Brain microvascular endothelial cell (primary cell): Measurements from ENCODE around the gene PTPRM.

Source experiments
- DNase-seq: peaks from one replicate; pipeline ENCODE4 v3.0.0-alpha.2; 2020
- H3K27ac ChIP-seq: fragments of 250-450 bp; sonication (Bioruptor Pico); 2 replicates; pipeline ENCODE4 v1.5.1; 2020; ENCODE audit warnings: mild to moderate bottlenecking, moderate library complexity
- H3K27me3 ChIP-seq: fragments of 250-450 bp; sonication (Bioruptor Pico); replicated peaks from 2 replicates; pipeline ENCODE4 v1.5.1; 2020; ENCODE audit warnings: mild to moderate bottlenecking
- H3K36me3 ChIP-seq: fragments of 250-450 bp; sonication (Bioruptor Pico); replicated peaks from 2 replicates; pipeline ENCODE4 v1.5.1; 2020; ENCODE audit warnings: mild to moderate bottlenecking
- H3K4me3 ChIP-seq: 2 replicates; pipeline ENCODE4 v1.5.1; 2011; ENCODE audit warnings: low read depth, mild to moderate bottlenecking, control low read depth, low read length, moderate library complexity
- in situ Hi-C: cut with HindIII; loops from 2 replicates; pipeline ENCODE4 v1.10.0; 2017; ENCODE audit warnings: low sequenced_read_pairs, low pct_ligation_motif_present
- TF ChIP-seq, protein P1 (sequence below): IDR thresholded peaks from 2 replicates; pipeline ENCODE4 v1.5.1; 2011; ENCODE audit warnings: low read depth, mild to moderate bottlenecking, moderate library complexity, low read length, control low read depth, inconsistent platforms; ENCODE audit errors: missing control alignments

Gene PTPRM

DNA sequence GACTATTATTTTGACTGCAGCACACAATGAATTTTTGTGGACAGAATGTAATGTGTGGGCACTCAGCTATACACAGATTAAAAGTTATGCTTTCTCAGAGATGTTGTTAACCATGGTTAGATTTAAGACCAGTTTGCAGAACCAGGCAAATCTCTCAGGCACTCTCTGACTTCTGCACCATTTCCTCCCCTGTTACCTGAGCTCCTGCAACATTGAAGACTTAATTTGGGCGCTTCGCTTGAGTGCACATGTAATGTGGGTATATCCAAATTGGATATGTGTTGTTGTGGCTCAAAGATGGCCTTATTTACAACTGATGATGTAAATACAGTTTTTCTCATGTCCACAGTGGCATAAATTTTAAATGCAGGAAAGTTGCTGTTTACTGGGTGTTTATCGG lies 469.4 kb downstream of the PTPRM start:
- H3K4me3 ChIP-seq, result no peak overlapping the region
- no peak for DNase-seq
- TF ChIP-seq, protein P1, sequence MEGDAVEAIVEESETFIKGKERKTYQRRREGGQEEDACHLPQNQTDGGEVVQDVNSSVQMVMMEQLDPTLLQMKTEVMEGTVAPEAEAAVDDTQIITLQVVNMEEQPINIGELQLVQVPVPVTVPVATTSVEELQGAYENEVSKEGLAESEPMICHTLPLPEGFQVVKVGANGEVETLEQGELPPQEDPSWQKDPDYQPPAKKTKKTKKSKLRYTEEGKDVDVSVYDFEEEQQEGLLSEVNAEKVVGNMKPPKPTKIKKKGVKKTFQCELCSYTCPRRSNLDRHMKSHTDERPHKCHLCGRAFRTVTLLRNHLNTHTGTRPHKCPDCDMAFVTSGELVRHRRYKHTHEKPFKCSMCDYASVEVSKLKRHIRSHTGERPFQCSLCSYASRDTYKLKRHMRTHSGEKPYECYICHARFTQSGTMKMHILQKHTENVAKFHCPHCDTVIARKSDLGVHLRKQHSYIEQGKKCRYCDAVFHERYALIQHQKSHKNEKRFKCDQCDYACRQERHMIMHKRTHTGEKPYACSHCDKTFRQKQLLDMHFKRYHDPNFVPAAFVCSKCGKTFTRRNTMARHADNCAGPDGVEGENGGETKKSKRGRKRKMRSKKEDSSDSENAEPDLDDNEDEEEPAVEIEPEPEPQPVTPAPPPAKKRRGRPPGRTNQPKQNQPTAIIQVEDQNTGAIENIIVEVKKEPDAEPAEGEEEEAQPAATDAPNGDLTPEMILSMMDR, result no peak
- H3K36me3 ChIP-seq, result no peaks in the 10 kb centered on the region
- no peaks in the 10 kb centered on the region for H3K27me3 ChIP-seq
- in situ Hi-C loops, result no loop called here
- no peak overlapping the region for H3K27ac ChIP-seq

DNA sequence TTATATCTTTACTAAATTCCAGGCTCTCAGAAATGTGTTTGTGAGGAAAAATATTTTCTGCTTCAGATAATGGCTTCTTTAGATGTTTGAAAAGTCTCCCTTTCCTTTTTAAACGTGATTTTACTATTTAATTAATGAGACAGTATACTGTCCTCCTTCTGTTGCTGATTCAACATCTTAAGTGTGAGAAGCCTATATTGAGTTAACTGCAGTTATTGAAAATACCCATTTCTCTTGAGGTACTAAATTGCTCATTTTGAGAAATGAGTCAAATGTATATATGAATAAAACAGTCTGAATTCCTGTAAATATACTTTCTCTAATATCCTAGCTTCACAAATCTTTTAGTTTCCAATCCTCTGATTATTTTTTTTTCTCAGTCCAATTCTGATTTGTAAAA lies 470.2 kb downstream of the PTPRM start:
- Histone ChIP-seq H3K36me3 (no peaks in the 10 kb centered on the region), H3K4me3 (no peak overlapping the region), H3K27me3 (no peaks in the 10 kb centered on the region), H3K27ac (no peak overlapping the region)
- DNase-seq, result no peak
- TF ChIP-seq, protein P1, result no peak
- in situ Hi-C loops, result no loop called here

DNA sequence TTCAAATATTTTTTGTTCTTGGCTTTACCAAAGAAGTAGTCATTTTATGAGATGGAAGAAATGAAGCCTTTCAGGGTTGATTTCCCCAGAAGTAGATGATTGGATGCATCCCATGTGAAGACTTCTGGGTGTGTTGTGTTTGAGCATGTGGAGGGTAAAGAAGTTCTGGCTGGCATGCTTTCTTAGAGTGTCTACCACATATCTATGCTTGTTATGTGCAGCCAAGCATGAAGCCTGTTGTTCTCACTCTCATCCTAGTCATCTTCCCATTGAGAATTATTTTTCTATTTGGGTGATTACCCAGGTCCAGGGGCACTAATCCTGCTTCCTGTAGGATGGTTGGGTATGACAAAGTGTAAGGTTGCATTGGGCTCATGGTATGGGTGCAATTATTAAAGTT lies 472.9 kb downstream of the PTPRM start:
- Histone ChIP-seq H3K27me3 (no peaks in the 10 kb centered on the region), H3K4me3 (no peak overlapping the region), H3K27ac (no peak overlapping the region), H3K36me3 (no peaks in the 10 kb centered on the region)
- in situ Hi-C loops, result no loop called here
- TF ChIP-seq, protein P1, result no peak
- DNase-seq, result no peak

DNA sequence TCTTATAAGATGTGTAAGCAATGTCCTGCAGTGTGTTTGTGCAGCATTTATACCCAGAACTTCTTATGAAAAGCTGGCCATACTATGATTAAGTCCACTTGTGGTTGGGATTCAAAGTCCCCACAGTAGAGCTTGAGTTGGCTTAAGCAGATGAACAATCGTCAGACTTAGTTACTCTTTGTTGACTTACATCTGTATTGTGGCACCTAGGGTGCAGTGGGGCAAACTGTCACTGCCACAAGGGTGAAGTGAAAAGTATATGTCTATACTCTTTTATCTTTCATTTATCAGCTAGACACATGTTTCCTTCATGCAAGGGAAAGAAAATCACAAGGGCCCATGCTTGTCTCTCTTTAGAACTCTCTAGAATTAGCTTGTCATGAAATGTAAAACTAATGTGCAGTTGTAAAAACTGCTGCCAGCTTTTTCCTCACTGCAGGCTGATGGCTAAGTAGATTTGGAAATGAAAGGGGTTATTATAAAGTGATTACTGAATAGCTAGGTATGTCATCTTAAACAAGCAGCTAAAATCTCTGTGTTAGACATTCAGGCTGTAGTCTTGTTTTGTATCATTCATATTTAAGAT lies 474.5 kb downstream of the PTPRM start:
- H3K4me3 ChIP-seq, result no peak overlapping the region
- H3K36me3 ChIP-seq, result no peaks in the 10 kb centered on the region
- no peak overlapping the region for H3K27ac ChIP-seq
- TF ChIP-seq, protein P1, result no peak
- DNase-seq, result no peak
- in situ Hi-C loops, result no loop called here
- H3K27me3 ChIP-seq, result no peaks in the 10 kb centered on the region

DNA sequence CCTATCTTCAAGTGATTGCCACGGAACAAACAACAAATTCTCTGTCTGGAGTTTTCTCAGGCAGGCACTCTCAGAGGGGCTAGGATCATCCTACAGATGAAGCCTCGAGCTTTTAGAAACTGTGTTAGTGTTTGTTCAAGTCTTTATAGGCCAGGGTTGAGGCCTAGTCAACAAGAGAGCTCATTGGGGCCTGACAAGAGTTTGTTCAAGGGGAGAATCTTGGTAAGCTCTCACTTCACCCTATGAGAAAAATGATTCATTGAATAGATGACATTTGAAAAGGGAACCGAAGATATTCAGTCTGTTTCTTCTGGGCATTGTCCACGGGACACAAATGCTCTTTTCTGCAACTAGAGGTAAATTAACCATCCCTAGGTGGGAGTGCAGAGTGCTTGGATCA lies 476.9 kb downstream of the PTPRM start:
- Histone ChIP-seq H3K4me3 (no peak overlapping the region), H3K27me3 (no peaks in the 10 kb centered on the region), H3K27ac (no peak overlapping the region), H3K36me3 (no peaks in the 10 kb centered on the region)
- no peak for DNase-seq
- TF ChIP-seq, protein P1, result no peak
- in situ Hi-C loops, result no loop called here
